Measurements from ENCODE around the gene HIF1AN.
"Not testable (repeated sequence)": the region's sequence is repeated elsewhere in the genome, so short reads cannot be mapped to it uniquely, and the experiment has no call there.

The HIF1AN gene

GRCh38 chr10:100562008-100562672 lies 26.4 kb downstream of the HIF1AN start:
- no peak overlapping the region for H3K27ac ChIP-seq
- peak; percentile 6 for DNase-seq (ENCODE audit: low read depth, low spot score)

- H3K27ac ChIP-seq: no peak overlapping the region
- no peak for DNase-seq (ENCODE audit: low read depth, low spot score)
Measured at GRCh38 chr10:100565206-100565985, 29.7 kb downstream of the HIF1AN start.

- DNase-seq (ENCODE audit: low read depth, low spot score): no peak
- no peak overlapping the region for H3K27ac ChIP-seq
Measured at GRCh38 chr10:100566561-100566960, 30.8 kb downstream of the HIF1AN start.

- no peak overlapping the region for H3K27ac ChIP-seq
- no peak for DNase-seq (ENCODE audit: low read depth, low spot score)
Measured at GRCh38 chr10:100567249-100567648, 31.5 kb downstream of the HIF1AN start.

GRCh38 chr10:100567826-100568225 lies 32.1 kb downstream of the HIF1AN start:
- no peak for DNase-seq (ENCODE audit: low read depth, low spot score)
- H3K27ac ChIP-seq: no peak overlapping the region

- no peak for DNase-seq (ENCODE audit: low read depth, low spot score)
- H3K27ac ChIP-seq: no peak overlapping the region
Measured at GRCh38 chr10:100568912-100569311, 33.2 kb downstream of the HIF1AN start.

GRCh38 chr10:100569687-100570481 lies 34.1 kb downstream of the HIF1AN start:
- no peak overlapping the region for H3K27ac ChIP-seq

GRCh38 chr10:100570506-100570905 lies 34.8 kb downstream of the HIF1AN start:
- no peak for DNase-seq (ENCODE audit: low read depth, low spot score)
- no peak overlapping the region for H3K27ac ChIP-seq

More at GRCh38 chr10:100569687-100570481, 34.1 kb downstream of the HIF1AN start:
- DNase-seq (ENCODE audit: low read depth, low spot score): no peak

- DNase-seq (ENCODE audit: low read depth, low spot score): no peak
- H3K27ac ChIP-seq: no peak overlapping the region
Measured at GRCh38 chr10:100571084-100571856, 35.5 kb downstream of the HIF1AN start.

- not testable (repeated sequence) for DNase-seq (ENCODE audit: low read depth, low spot score); H3K27ac ChIP-seq
Measured at GRCh38 chr10:100575146-100575545, 39.4 kb downstream of the HIF1AN start.

- DNase-seq (ENCODE audit: low read depth, low spot score): no peak
- H3K27ac ChIP-seq: no peak overlapping the region
Measured at GRCh38 chr10:100575585-100576281, 40.0 kb downstream of the HIF1AN start.

GRCh38 chr10:100576282-100576635 lies 40.5 kb downstream of the HIF1AN start:
- H3K27ac ChIP-seq: no peak overlapping the region
- DNase-seq (ENCODE audit: low read depth, low spot score): no peak

- no peak for DNase-seq (ENCODE audit: low read depth, low spot score)
- no peak overlapping the region for H3K27ac ChIP-seq
Measured at GRCh38 chr10:100579261-100580090, 43.7 kb downstream of the HIF1AN start.

- H3K27ac ChIP-seq: no peak overlapping the region
- no peak for DNase-seq (ENCODE audit: low read depth, low spot score)
Measured at GRCh38 chr10:100586959-100587358, 51.2 kb downstream of the HIF1AN start.

- no peak overlapping the region for H3K27ac ChIP-seq
- DNase-seq (ENCODE audit: low read depth, low spot score): no peak
Measured at GRCh38 chr10:100598166-100598565, 62.4 kb downstream of the HIF1AN start.

- H3K27ac ChIP-seq: no peak overlapping the region
- DNase-seq (ENCODE audit: low read depth, low spot score): no peak
Measured at GRCh38 chr10:100600218-100600617, 64.5 kb downstream of the HIF1AN start.

- no peak for DNase-seq (ENCODE audit: low read depth, low spot score)
- H3K27ac ChIP-seq: no peak overlapping the region
Measured at GRCh38 chr10:100607439-100607838, 71.7 kb downstream of the HIF1AN start.
